GM12865 (cell line): Measurements from ENCODE around the gene PABPN1.
A peak's percentile ranks its signal among the peaks of the same experiment; 100 is the strongest.

Source experiments
- DNase-seq: peaks from one replicate; pipeline ENCODE4 v3.0.0; 2010; ENCODE audit warnings: low read depth
- H3K4me3 ChIP-seq: 2 replicates; pipeline ENCODE4 v1.5.1; 2011; ENCODE audit warnings: mild to moderate bottlenecking, low read depth, low read length, control low read depth
- TF ChIP-seq, protein P1 (sequence below): IDR thresholded peaks from 2 replicates; pipeline ENCODE4 v1.5.1; 2011; ENCODE audit warnings: low read length, control low read depth, low read depth, inconsistent platforms; ENCODE audit not compliant: insufficient read depth; ENCODE audit errors: missing control alignments

Gene PABPN1

GRCh38 chr14:23285530-23286019, 35.7 kb upstream of the PABPN1 start:
- peak overlapping the region; percentile 99 for H3K4me3 ChIP-seq
- no peak for DNase-seq
- TF ChIP-seq, protein P1, sequence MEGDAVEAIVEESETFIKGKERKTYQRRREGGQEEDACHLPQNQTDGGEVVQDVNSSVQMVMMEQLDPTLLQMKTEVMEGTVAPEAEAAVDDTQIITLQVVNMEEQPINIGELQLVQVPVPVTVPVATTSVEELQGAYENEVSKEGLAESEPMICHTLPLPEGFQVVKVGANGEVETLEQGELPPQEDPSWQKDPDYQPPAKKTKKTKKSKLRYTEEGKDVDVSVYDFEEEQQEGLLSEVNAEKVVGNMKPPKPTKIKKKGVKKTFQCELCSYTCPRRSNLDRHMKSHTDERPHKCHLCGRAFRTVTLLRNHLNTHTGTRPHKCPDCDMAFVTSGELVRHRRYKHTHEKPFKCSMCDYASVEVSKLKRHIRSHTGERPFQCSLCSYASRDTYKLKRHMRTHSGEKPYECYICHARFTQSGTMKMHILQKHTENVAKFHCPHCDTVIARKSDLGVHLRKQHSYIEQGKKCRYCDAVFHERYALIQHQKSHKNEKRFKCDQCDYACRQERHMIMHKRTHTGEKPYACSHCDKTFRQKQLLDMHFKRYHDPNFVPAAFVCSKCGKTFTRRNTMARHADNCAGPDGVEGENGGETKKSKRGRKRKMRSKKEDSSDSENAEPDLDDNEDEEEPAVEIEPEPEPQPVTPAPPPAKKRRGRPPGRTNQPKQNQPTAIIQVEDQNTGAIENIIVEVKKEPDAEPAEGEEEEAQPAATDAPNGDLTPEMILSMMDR: no peak

- TF ChIP-seq, protein P1: peak; percentile 2
- DNase-seq: peak; percentile 99
- peak within 1 kb of the TSS; percentile 99 for H3K4me3 ChIP-seq
Measured at GRCh38 chr14:23286020-23286901, 35.0 kb upstream of the PABPN1 start, which contains the start of gene HOMEZ. TSS of gene HOMEZ (minus strand) at chr14:23286132. CDS start at chr14:23285952, 180 bp downstream.

DNA sequence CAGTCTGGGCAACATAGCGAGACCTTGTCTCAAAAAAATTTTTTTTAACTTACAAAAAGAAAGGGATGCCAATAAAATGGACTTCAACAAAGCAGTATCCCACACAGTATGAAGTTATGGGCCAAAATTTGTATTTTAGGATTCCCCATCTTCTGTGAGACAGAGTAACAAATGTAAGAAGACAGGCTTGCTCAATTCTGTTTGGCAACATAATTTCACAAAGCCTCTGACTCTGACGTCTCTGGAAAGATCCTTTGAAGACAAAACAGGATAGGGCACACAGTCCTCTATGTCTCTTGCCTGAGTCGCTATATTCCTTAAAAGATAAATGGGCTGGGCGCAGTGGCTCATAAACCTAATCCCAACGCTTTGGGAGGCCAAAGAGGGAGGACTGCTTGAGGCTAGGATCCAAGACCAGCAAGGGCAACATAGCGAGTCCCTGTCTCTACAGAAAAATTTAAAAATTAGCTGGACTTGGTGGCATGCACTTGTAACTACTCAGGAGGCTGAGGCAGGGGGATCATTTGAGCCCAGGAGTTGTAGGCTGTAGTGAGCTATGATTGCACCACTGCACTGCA, 34.3 kb upstream of the PABPN1 start:
- peak overlapping the region; percentile 99 for H3K4me3 ChIP-seq
- DNase-seq: no peak
- TF ChIP-seq, protein P1: no peak

DNA sequence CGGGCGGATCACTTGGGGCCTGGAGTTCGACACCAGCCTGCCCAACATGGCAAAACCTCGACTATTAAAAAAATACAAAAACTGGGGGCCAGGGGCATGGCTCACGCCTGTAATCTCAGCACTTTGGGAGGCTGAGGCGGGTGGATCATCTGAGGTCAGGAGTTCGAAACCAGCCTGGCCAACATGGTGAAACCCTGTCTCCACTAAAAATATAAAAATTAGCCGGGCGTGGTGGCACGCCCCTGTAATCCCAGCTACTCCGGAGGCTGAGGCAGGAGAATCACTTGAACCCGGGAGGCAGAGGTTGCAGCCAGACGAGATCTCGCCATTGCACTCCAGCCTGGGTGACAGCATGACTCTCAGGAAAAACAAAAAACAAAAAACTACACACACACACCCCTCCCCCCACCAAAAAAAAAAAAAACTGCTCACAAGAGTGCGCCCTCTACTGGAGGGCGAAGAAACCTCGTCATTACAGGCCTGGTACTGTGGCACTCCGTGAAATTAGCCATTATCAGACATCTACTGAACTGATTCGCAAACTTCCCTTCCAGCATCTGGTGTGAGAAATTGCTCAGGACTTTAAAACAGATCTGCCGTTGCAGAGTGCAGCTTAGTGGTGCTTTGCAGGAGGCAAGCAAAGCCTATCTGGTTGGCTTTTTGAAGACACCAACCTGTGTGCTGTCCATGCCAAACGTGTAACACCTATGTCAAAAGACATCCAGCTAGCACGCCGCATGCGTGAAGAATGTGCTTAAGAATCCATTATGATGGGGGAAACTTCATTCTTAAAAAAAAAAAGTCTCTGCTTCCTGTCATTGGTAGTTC, 26.3 kb upstream of the PABPN1 start:
- peak; percentile 70 for DNase-seq
- H3K4me3 ChIP-seq: no peak overlapping the region
- TF ChIP-seq, protein P1: peak; percentile 86

GRCh38 chr14:23296012-23296777, 25.1 kb upstream of the PABPN1 start:
- TF ChIP-seq, protein P1: no peak
- no peak overlapping the region for H3K4me3 ChIP-seq
- DNase-seq: no peak

DNA sequence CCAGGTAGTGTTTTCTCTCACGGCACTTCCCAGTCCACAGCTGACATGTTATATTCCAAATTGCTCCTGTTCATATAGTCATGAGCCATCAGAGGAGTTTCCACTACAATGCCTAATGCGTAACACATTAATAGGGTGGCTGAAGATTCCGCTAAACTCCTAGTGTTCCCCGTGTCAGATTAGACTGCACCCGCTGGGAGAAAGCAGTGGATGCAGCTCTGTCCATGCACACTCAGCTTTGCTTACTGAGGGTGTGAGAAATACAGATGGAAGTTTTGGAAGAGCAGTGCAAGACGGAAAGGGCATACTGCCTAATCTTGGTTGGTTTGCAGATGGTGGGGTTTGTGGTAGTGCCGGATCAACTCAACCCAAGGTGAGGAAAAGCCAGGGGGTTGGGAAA, 24.2 kb upstream of the PABPN1 start:
- H3K4me3 ChIP-seq: no peak overlapping the region
- DNase-seq: no peak
- TF ChIP-seq, protein P1: no peak
